GM21367 (cell line): ENCODE measurements around the gene CD5L.
A peak's percentile ranks its signal among the peaks of the same experiment; 100 is the strongest.

ENCODE experiments used
- ATAC-seq: cut with Tn5 transposase; IDR thresholded peaks from one replicate; pipeline ENCODE4 v1.9.1; 2021; ENCODE audit not compliant: unreplicated experiment

CD5L gene

DNA sequence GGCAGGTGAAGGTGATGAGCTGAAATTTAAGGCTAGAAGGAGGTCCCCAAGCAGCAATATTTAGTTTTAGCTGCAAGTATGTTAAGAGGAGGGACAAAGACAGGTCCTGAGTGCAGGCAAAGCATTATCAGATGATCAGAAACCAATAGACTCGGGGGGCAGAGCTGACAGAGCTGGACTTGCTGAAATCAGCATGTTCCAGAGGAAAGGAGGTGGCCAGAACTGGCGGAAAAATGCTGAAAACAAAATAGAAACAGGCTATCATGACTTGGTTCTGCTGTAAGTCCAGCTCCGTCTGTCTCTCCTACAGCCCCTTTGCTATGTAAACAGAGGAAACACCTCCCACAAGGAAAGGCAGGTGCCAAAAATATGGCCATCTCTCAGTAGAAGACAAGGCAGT lies at the start of gene CD5L:
CD5L (minus strand) TSS at position 101 of the 400 bp plus-strand sequence. CDS start 107 bp downstream, outside the sequence.
- no peak for ATAC-seq

DNA sequence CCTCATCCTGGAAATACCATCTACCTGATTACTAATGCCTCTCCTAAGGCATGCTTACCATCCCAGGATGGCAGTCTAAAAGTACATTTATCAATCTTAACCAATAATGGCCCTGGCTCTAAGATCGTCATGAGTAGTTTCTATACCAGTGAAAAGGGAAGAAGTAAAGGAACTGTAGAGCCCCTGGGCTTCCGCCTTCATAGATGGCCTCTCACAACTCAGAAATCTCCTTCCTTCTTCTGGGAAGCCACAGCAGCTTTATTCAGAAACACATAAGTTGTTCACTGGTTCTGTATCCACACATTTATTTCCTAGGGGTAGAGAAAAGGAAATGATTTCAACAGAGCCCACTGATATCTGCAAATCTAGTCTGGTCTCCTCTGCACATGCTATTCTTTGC lies 41.0 kb upstream of the CD5L start:
- no peak for ATAC-seq

DNA sequence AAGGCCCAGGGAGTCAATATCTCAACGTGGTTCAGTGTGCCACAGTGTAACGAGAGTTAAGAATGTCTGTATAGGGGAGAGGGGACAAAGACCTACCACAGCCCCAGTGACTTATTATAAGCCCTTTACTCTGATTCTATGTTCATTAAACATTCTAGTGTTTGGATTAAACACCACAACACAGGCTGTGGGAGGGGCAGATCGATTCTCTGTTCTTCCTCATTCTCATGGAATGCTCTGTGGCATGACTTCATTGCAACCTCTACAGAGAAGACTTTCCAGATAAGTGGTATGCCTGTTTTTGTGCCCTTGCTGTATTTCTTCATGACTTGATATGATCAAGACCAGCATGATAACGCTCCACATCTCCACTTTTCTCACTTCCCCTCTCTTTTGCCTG lies 39.0 kb upstream of the CD5L start:
- no peak for ATAC-seq

DNA sequence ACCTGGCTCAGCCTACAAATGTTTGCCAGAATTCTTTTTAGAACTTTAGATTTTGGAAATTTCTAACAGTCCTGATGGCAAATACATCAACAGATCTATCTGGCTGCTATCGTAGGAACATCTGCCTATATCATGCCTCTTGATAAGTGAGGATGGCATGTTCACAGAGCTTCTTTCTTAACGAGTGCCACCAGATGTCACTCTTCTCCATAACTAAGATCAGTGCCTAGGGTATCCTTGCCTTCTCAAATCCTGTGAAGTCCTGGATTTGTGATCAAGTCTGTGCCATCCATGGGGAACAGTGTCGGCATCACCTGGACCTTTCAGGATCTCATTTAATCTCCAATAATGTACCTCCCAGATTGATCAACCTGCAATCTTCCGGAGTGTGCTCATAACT lies 36.5 kb upstream of the CD5L start:
- no peak for ATAC-seq

DNA sequence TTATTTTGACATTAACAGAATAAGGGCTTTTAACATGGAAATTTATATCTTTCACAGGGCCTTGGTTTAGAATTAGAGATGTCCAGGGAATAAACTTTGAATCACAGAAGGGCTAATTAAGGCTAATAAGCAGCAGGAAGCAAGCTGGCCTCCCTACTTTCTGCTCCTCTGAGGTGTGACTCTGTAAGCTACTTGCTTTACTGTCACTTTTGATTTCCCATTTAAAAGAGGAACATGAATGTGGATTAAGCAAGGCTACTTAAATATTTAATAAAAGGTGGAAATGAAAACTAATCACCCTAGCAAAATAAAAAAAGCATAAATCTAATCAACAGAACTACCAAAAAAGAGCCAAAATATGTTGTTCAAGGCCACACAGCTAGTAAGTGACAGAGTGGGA lies 28.9 kb upstream of the CD5L start:
- no peak for ATAC-seq

DNA sequence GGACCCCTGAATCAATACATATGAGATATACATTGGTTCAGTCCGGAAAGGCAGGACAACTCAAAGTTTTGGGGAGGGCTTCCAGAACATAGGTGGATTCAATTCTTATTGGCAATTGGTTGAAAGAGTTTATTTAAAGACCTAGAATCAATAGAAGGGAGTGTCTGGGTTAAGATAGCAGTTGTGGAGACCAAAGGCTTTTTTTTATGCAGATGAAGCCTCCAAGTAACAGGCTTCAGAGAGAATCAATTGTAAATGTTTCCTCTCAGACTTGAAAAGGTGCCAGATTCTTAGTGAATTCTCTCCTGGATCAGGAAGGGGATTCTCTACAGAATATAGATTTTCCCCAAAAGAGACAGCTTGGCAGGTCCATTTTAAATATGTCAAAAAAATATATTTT lies 27.0 kb upstream of the CD5L start:
- no peak for ATAC-seq

DNA sequence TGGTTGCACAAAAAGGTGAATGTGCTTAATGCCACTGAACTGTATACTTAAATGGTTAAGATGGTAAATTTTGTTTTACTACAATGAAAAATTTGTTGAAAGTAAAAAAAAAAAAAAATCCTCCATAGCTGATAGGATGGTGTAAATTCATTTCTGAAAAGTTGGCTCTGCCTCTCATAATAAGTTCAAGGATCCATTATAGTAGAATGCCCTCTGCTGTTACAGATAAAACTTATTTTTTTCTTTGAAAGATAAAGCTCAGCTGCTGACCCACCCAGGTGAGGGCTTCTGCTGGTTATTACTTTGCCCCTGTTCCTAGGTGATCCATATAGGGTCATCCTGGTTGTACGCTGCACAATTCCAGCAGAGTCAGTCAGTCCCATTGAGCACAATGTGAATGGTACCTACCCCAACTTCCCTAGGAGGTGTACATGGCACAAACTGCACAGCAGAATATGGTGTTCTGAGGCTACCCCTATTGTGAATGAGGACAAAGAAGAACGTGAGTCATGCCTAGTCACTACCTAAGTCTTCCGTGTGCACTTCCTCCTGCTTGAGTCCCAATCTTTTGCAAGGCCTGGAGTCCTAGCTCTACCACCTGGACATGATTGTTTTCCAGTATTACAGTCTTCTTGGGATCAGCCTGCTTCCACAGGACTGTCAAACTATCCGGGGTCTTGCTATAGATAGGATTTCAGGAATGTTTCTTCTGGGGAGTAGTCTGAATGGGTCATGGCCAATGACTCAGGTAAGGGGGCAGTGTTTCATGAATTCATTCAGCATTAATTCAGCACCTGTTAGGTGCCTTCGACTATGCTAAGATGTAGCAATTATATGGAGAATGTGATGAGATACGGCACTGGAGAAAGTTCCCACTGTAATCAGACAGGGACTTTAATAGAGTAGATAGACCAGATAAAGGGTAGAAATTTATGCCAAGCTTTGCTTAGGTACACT lies 20.8 kb upstream of the CD5L start:
- no peak for ATAC-seq

DNA sequence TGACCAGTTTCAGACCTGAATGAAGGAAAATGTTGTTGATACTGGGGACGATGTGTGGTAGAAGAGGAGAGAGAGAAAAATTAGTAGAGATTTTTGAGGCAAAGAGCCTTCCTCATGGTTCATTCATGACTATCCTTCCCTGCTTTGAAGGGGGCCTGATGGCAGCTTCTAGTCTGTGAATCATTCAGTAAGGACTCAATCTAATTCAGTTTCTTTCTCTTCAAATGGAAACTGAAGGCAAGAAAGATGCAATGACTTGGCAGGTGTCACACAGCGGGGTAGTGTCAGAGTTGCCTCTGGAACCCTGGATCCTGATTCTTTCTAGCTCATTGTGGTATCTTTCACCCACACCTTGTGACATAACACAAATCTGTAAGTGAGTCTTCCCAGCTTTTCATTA lies 14.9 kb upstream of the CD5L start:
- ATAC-seq, result no peak

DNA sequence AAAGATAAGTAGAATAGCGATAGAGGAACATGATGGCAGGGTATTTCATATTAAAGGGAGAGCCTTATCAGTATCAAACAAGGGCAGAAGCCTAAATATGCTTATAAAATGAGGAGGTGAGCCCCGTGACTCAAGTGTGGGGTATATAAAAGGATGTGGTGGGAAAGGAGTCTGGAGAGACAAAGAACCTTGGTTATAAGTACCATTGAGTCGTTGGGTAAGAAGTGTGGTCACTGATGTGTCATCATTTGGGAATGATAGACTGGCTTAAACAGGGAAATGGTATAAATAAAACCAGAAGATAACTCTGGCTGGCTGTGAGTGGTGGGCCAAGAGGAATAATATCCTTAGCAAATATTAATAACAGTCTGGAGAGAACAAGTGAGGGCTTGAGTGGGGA lies 10.9 kb upstream of the CD5L start:
- ATAC-seq, result no peak

DNA sequence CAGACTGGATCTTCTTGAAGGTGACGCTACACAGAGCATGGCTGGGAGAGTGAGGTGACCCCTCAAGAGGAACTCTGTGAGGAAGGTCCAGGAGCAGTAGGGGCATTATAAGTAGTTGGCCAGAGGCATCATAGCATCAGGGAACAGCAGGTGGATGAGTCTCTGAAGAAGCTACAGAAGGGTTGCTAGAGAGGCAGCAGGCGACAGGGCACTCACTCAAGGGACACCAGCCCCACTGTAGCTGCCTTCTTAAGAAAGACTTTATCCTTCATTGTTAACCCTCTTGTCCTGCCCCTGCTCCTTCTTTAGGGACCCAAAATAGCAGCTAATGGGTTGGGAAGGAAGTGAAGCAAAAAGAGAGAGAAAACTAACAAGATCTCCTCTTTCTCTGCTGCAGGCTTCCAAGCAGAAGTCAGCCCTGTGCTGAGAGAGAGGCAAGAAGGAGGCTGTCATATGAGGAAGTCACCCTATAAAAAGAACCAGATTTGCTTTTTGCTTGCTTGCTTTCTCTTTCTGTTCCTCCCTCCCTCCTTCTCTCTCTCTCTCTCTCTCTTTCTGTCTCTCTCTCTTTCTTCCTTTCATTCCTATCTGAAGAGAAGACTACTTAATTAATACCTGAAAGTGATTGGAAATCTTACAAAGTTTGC lies 7.7 kb upstream of the CD5L start:
- peak; percentile 53 for ATAC-seq

DNA sequence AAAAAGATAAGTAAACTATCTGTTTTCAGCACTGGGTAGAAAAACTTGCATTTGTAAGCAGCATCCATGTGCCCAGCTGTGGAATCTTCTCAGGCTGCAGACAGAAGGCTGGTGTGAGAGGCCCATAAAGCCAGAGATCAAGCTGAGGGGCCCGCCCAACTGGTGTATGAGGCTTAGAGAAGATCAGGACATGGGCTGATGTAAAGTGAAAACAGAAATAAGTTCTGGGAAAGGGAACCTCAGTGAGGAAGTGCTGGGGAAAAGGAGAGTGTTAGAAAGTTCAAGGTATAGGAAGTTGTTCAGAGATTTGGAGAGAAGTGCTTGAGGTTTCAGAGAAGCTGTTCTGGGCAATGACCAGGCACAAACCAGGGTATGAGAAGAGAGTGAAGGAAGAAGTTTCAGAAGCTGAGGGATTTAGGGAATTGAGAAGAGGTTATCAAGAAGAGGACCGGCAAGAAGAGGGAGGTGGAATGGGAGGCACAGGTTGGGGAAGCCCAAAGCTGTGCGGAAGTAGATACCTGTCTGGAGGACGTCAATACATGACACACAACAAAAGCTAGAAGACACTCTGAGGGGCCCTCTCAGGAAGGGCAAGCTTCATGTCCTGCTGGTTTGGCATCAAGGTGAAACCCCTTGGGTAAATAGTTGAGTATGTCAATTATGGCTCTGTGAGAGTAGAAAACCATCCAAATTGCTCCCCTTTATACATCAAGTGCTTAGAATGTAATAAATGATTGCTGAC lies 2.7 kb upstream of the CD5L start:
- ATAC-seq, result no peak

DNA sequence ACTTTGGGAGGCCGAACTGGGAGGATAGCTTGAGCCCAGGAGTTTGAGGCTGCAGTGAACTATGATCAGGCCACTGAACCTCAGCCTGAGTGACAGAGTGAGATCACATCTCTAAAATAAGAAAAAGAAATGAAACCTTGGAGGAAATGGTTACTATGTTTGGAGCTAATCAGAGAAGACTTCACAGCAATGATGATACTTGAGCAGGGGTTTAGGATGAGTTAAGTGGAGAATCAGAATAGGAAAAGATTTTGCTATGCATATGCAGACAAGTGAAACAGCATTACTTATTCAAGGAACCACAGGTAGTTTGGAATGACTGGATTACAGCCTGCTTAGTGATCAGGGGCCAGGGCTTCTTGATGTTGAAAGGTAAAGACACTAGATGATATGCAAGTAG lies 1.3 kb upstream of the CD5L start:
- ATAC-seq, result no peak

DNA sequence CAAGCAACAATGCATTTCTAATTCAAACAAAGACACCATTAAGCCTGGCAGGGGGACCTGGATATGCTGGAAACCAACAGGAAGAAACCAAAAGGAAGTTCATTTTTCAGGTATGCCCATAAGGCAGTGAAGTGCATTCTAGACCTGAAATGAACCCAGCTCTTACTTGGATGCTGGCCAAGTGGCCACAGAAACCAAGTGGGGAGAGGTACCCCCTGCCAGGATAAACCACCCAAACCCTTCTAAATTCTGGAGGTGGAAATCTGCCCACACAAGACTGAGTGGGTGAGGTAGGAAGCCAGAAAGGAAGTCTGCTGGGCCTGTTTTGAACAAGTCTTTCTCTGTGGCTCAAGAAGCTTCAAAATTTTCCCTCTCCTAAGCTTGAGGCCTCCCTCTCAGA lies 2.6 kb downstream of the CD5L start:
- no peak for ATAC-seq

DNA sequence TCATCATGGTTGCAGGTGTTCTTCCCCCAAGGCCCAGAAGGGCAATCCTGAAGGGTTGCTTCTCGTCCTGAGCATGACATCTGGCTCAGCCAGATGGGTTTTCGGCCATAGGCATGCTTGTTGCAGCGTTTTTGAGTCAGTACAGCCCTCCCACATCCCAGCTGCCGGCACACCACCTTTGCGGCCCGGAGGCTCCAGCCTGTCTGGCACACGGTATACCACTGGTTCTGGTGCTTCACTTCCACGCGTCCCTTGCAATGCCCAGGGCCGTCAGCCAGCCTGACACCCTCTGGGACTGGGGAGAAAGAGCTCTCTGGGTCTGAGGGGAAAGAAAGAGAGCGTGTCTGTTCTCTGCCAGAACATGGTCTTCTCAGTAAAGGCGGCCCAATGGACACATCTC lies 7.2 kb downstream of the CD5L start:
- no peak for ATAC-seq

DNA sequence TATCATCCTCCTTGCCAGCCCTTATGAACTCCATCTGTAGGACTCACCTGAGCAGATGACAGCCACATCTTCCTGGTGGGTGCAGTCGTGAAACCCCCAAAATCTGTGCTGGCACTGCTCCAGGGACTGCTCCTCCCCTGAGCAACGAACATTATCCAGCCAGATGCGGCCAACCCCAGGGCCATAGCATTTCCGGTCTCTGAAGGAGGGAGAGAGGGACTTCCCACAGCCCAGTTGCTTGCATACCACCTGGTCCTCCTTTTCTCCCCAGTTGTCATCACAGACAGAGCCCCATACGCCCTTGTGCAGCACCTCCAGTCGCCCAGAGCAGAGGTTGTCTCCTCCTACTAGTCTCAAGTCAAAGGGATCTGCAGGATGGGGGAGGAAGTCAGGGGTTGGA lies 8.5 kb downstream of the CD5L start:
- ATAC-seq, result no peak

DNA sequence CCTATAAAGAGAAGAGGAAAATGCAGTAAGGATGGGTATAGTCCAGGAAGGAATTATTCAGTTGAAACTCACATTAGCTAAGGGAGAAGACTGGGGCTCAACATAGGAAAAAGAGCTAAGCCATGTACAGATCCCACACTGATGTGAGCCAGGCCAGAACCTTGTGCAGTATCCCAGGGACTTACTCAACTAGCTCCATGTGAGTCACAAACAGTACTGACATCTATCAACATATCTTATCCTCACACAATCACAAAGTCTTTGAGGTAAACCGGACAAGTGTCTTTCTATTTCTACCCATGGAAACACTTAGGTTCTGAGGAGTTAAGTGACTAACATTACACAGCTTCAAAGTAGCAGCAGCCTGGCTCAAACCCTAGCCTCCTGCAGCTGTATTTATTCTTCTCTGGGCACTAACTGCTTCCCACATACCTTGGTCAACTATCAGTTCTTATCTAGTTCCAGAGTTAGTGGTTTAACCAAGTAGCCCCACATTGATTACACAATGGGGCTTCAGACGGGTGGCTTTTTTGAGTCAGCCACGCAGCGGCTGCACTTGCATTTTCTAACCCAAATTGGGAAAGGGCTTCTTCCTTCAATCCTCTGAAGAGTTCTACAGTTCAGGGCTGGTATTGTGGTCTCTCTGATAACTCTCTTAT lies 9.5 kb downstream of the CD5L start:
- ATAC-seq, result no peak

DNA sequence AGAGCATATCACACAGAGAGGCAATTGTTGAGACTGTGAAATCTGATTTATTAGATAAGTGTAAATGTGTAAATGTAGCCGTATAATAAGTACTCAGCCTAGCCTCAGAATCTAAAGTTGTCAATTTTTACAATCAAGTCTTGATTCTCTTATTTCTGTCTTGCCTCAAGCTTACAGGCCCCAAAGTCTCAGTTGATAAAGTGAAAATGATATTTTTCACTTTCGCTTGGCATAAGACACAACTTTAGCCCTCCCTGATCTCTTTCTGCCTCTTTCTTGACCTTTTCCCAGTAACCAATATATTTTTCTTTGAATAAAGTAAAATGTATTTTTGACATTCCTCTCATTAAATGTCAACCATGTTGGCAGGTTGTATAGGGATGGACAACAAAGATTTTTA lies 10.7 kb downstream of the CD5L start:
- no peak for ATAC-seq

DNA sequence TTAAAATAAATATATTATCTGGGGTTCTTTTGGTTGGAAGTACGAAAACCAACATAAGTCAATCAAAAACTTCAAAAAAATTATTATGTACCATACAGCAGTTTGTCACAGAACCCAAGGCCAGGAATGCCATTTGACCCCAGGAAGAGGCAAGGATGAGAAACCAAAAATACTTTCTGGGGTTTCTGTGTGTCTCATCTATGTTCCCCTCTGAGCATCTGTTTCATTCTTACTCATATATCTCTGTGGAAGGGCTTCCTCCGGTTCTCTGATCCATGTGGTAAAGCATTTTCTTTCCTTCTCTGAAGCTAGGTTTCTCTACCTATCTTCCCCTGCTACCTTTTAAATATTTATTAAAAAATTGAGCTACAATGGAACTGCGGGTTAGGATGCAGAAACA lies 11.9 kb downstream of the CD5L start:
- no peak for ATAC-seq

DNA sequence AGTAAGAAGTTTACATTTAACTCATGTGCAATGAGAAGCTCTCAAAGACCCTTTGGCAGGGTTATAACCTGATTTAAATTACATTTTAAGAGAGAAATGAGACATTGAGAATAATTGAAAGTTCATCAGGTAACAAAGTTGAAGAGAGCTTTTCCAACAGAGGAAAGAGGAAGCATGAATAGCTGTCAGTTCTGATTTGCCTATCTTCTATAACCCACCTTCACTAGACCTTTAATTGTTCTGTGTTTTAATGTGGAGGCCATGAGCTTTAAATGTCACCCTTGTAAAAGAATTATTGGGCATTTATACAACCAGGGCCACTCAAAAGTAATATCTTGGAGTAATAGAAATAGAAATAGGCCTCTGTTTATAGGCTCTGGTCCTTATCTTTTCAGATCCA lies 12.4 kb downstream of the CD5L start:
- no peak for ATAC-seq

DNA sequence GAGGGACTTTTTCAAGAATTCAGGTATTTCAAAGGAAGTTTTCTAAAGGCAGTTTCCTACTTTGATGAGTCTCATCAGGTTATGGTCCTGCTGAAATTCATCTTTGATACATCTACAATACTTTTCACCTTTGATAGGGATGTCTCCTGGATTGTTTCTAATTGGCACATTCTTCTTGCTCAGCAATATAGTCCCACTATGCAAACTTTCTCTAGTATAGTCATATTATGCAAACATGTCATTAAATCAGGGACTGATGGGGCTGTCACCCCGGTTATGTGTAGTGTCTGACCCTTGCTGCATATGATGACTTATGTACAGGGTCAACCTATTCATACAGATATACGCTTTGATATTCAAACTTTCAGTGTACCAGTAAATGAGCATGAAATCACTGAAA lies 21.3 kb downstream of the CD5L start:
- ATAC-seq, result no peak

DNA sequence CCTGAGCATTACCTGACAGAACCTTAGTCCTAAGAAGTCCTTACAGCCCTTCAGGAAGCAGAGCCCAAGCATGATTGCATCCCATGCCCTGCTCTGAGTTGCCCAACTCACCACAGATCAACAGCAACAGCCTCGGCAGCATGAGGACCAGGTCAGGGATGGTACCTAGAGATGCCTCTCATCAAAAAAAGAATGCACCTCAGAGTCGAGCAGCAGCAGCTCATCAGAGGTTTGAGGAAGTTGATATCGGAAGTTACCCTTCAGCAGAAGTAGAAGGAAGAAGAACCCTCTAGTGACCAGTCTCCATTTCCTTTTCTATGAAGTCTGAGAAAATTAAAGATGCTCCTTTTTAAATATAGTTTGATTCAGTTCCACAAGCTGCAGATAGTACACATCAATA lies 21.7 kb downstream of the CD5L start, which contains the start of gene FCRL1:
FCRL1 (minus strand) TSS at position 225 of the 400 bp plus-strand sequence; CDS start at position 142, 83 bp downstream.
- ATAC-seq, result no peak
